Fibroblast of the aortic adventitia (primary cell): Measurements from ENCODE around the gene MMD2. TPM values are rescaled to one million over a fixed set of nuclear protein-coding genes. Genes with fewer than 3 reads are reported as not detected.

Experiments used
- DNase-seq: peaks from one replicate; pipeline ENCODE4 v3.0.0-alpha.2; 2010; ENCODE audit warnings: low read depth
- H3K4me3 ChIP-seq: 2 replicates; pipeline ENCODE4 v1.5.1; 2011; ENCODE audit warnings: low read depth, mild to moderate bottlenecking, control low read depth, low read length, moderate library complexity
- total RNA-seq: library from RNA; depleted of rRNA; stranded (reverse); fragments of >200 nt; gene quantifications from 2 replicates; pipeline ENCODE4 v1.2.3, GENCODE V29; 2012; ENCODE audit warnings: low replicate concordance
- TF ChIP-seq, protein P1 (sequence below): IDR thresholded peaks from 2 replicates; pipeline ENCODE4 v1.5.1; 2011; ENCODE audit warnings: mild to moderate bottlenecking, low read length, control low read depth, inconsistent platforms; ENCODE audit not compliant: insufficient read depth

MMD2 gene
- total RNA-seq, 1 donor = not detected

DNA sequence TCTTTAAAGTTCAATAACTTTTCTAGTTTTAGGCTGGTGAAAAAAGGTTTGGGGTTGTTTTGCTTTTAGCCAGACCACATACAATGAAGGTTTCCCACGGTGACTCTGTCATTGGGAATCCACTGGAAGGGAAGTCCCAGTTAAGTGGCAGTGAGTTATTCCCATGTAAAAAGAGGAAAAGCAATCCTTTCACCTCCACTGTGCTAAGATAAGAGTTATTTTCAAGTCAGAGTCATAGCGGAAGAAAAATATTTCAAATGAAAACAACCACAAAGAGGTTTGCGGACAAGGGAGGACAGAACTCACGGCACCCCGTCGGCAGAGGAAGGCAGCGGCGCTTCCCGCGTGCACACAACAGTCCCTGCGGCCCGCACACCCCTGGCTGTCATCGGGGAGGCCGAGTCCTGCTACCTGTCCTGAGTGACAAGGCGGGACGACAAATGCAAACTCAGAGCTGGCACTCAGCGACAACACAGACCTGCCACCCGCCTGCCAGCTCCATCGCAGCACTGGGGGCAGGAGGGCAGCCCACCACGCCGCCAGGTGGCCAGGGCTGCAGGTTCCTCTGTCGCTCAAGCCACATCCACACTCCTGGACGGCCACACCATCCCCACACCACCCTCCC, 87.8 kb downstream of the MMD2 start:
- TF ChIP-seq, protein P1, sequence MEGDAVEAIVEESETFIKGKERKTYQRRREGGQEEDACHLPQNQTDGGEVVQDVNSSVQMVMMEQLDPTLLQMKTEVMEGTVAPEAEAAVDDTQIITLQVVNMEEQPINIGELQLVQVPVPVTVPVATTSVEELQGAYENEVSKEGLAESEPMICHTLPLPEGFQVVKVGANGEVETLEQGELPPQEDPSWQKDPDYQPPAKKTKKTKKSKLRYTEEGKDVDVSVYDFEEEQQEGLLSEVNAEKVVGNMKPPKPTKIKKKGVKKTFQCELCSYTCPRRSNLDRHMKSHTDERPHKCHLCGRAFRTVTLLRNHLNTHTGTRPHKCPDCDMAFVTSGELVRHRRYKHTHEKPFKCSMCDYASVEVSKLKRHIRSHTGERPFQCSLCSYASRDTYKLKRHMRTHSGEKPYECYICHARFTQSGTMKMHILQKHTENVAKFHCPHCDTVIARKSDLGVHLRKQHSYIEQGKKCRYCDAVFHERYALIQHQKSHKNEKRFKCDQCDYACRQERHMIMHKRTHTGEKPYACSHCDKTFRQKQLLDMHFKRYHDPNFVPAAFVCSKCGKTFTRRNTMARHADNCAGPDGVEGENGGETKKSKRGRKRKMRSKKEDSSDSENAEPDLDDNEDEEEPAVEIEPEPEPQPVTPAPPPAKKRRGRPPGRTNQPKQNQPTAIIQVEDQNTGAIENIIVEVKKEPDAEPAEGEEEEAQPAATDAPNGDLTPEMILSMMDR = no peak
- H3K4me3 ChIP-seq = no peak overlapping the region
- no peak for DNase-seq

DNA sequence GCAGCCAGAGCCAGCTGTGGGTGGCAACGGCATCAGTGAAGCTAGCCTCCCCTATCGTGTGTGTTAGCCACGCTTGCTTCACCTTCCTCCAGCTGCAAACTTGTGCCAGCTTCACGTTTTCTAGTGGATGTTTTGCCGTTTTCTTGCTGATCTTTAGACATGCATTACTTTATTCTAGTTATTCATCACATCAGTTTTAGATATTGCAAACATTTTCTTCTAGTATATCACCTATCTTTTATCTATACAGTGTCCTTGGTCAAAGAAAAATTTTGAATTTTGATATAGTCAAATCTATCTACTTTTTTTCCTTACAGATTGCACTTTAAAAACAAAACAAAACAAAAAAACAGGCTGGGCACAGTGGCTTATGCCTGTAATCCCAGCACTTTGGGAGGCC, 90.5 kb downstream of the MMD2 start:
- TF ChIP-seq, protein P1 = no peak
- DNase-seq = no peak
- no peak overlapping the region for H3K4me3 ChIP-seq

DNA sequence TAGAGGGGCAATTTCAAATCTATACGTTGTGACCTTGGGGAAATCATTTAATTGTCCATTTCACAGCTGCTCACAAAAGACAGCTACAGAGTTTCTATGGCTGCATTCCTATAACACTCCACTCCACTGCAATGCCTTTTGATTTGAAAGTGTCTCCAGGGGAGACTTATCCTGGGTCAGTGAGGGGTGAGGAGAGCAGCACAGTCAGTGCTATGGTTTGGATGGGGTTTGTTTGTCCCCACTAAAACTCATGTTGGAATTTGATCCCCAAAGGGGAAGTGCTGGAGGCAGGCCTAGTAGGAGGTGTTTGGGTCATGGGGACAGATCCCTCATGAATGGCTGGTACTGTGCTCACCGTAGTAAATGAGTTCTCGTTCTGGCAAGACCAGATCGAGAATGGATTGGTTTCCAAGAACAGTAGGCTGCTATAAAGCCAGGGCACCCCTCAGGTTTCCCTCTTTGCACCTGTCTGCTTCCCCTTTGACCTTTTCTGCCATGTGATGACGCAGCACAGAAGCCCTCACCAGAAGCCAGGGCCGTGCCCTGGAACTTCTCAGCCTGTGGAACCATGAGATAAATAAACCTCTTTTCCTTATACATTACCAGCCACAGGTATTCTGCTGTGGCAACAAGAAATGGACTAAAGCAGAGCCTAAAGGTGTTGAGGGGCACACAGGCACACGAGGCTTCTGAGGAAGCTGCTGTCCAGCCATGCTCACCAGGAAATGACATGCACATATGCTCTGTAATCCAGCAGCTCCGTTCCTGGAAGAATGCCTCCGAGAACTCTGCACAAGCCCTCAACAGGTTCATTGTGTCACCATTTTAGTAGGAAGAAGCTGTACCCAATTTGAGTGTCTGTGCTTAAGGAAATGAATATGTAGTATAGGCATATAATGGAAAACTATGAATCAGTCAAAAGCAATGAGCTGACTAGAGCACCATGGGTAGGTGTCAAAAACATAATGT, 92.2 kb downstream of the MMD2 start:
- H3K4me3 ChIP-seq = no peak overlapping the region
- TF ChIP-seq, protein P1 = no peak
- DNase-seq = no peak

- TF ChIP-seq, protein P1 = no peak
- H3K4me3 ChIP-seq = no peak overlapping the region
- DNase-seq = no peak
Observed at GRCh38 chr7:4862156-4862555, 96.8 kb downstream of the MMD2 start.

DNA sequence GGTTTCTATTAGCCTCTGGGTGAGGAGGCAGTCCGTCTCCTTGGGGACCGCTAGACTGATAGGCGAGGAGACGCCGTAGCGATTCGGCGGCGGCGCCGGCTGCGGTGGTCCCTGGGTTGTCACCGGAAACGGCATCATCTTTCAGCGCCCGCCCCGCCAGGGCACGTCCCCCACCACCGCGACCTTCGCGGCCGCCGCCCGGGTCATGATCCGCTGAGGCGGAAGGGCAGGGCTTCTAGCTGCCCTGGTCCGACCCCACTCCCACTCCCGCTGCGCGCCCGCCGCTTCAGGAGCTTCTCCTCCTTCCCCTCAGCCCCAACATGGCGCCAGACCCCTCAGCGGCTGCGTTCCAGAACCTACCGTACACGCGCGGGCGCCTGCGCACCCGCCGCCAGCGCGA, 97.3 kb downstream of the MMD2 start, which contains the start of gene PAPOLB:
PAPOLB (minus strand) TSS at position 358 of the 400 bp plus-strand sequence; CDS start at position 138, 220 bp downstream.
- DNase-seq = no peak
- H3K4me3 ChIP-seq = no peak within 1 kb of the TSS
- TF ChIP-seq, protein P1 = no peak

GRCh38 chr7:4861227-4861626, 97.8 kb downstream of the MMD2 start:
- no peak overlapping the region for H3K4me3 ChIP-seq
- TF ChIP-seq, protein P1 = no peak
- DNase-seq = no peak
